ENCODE measurements around the gene ATF7IP2. TPM values are rescaled to one million over a fixed set of nuclear protein-coding genes. Genes with fewer than 3 reads are reported as not detected.

The ATF7IP2 gene
- total and polyA plus RNA-seq, 10 of the 15 experiments (the other 5 are each of a cell fraction or from before 2014, with no cell fraction given), result 24.6 to 82.1 (median 51.9) TPM

DNA sequence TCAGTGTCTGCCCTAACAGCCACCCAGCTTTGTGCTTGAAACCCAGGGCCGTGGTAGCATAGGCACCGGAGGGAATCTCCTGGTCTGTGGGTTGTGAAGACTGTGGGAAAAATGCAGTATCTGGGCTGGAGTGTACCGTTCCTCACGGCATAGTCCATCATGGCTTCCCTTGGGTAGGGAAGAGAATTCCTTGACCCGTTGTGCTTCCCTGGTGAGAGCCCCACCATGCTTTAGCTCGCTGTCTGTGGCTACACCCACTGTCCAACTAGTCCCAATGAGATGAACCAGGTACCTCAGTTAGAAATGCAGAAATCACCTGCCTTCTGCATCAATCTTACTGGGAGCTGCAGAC lies 67.3 kb downstream of the ATF7IP2 start:
- no TSS peak for BruUV-seq (replicated peaks)
- WGBS (ENCODE audit: insufficient coverage, insufficient replicate concordance, low lambda C conversion rate, missing lambda C conversion rate), result over 99% methylated on average over 6 of the region's 6 CpGs
- Histone ChIP-seq H3K36me3 (ENCODE audit: control insufficient read depth in 2 of 2, insufficient read depth in 2 of 2, low read length in 1 of 2) (peaks cover 0 to 5% of the 10 kb centered on the region in 2 experiments; a peak in 2 of 4 replicates), H3K27ac (ENCODE audit: control insufficient read depth, insufficient read depth) (no peak overlapping the region), H4K20me1 (ENCODE audit: control insufficient read depth, insufficient read depth) (no peaks in the 10 kb centered on the region), H2AFZ (ENCODE audit: control insufficient read depth, low read depth, low read length) (no peak overlapping the region), H3K27me3 (replicated peaks in 1 of 2; ENCODE audit: control insufficient read depth in 2 of 2, insufficient read depth in 2 of 2, low read length in 1 of 2) (no peaks in the 10 kb centered on the region), H3K4me3 (no peak overlapping the region), H3K9ac (ENCODE audit: control insufficient read depth, insufficient read depth, low read length) (no peak overlapping the region), H3K79me2 (ENCODE audit: control insufficient read depth, insufficient read depth, low read length) (no peaks in the 10 kb centered on the region), H3K4me2 (ENCODE audit: control insufficient read depth, insufficient read depth) (no peak overlapping the region), H3K9me3 (replicated peaks; ENCODE audit: control insufficient read depth, insufficient read depth, low read length) (no peaks in the 10 kb centered on the region), H3K4me1 (ENCODE audit: control insufficient read depth, insufficient read depth, low read length) (no peaks in the 10 kb centered on the region)
- ChIA-PET POLR2A (no interaction called here), RAD21 (ENCODE audit: unreplicated experiment) (no interaction called here), SMC1A (ENCODE audit: uncharacterized antibody, unreplicated experiment) (interaction anchor here (1.5 kb wide), 1 partner anchor 9 kb away, joined by 3 read pairs; no protein-coding TSS in a partner anchor), CTCF (interaction anchor here (0.6 to 0.9 kb wide), 2 partner anchors 199 to 992 kb away, joined by 3 read pairs; no protein-coding TSS in a partner anchor)
- FAIRE-seq (no peak), DNase-seq (ENCODE audit: low read depth, low spot score) (no peak), ATAC-seq (no peak)
- TF ChIP-seq KLF5 (IDR thresholded peaks at IDR 0.05; ENCODE audit: partially characterized antibody), result no peak
- TF ChIP-seq TCF3 (IDR thresholded peaks at IDR 0.05; ENCODE audit: borderline replicate concordance, insufficient read depth, low read depth, low read length), result no peak
- no peak for TF ChIP-seq GABPA (IDR thresholded peaks at IDR 0.05; ENCODE audit: low read depth)
- no peak for TF ChIP-seq STAT1 (conservative IDR thresholded peaks at IDR 0.05)
- in situ Hi-C loops (cut with MboI) (no loop called here), intact Hi-C loops (cut with micrococcal nuclease; ENCODE audit: unreplicated experiment) (no loop called here)

DNA sequence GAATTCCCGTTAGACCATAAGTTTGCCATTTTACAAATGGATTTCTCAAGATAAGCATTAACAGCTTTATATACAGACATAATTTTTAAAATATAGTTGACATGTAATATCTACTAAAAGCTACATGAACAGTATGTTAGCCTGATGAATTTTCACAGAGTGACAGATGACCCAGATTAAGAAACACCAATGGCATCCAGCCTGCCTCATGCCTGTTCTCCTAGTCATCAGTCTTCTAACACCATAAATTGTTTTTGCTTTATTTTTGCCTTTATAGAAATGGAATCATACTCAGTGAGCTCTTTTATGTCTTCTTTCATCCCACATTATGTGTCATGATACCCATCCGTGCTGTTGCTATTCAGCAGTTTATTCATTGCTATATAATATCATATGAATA lies 80.0 kb downstream of the ATF7IP2 start:
- TF ChIP-seq, protein P1, sequence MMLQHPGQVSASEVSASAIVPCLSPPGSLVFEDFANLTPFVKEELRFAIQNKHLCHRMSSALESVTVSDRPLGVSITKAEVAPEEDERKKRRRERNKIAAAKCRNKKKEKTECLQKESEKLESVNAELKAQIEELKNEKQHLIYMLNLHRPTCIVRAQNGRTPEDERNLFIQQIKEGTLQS (IDR thresholded peaks at IDR 0.05; ENCODE audit: borderline replicate concordance, extremely low read depth, low read depth, low read length), result no peak
- DNase-seq (ENCODE audit: low read depth, low spot score) (no peak), ATAC-seq (no peak), FAIRE-seq (no peak)
- Histone ChIP-seq H3K79me2 (ENCODE audit: control insufficient read depth, insufficient read depth, low read length) (no peaks in the 10 kb centered on the region), H3K9ac (ENCODE audit: control insufficient read depth, insufficient read depth, low read length) (no peak overlapping the region), H3K9me3 (replicated peaks; ENCODE audit: control insufficient read depth, insufficient read depth, low read length) (no peaks in the 10 kb centered on the region), H4K20me1 (ENCODE audit: control insufficient read depth, insufficient read depth) (no peaks in the 10 kb centered on the region), H2AFZ (ENCODE audit: control insufficient read depth, low read depth, low read length) (no peak overlapping the region), H3K27ac (ENCODE audit: control insufficient read depth, insufficient read depth) (no peak overlapping the region), H3K4me1 (ENCODE audit: control insufficient read depth, insufficient read depth, low read length) (no peaks in the 10 kb centered on the region), H3K27me3 (replicated peaks in 1 of 2; ENCODE audit: control insufficient read depth in 2 of 2, insufficient read depth in 2 of 2, low read length in 1 of 2) (no peaks in the 10 kb centered on the region), H3K4me2 (ENCODE audit: control insufficient read depth, insufficient read depth) (no peak overlapping the region), H3K4me3 (no peak overlapping the region), H3K36me3 (ENCODE audit: control insufficient read depth in 2 of 2, insufficient read depth in 2 of 2, low read length in 1 of 2) (peaks cover 0 to 2% of the 10 kb centered on the region in 2 experiments; a peak in 1 of 4 replicates)
- ChIA-PET SMC1A (ENCODE audit: uncharacterized antibody, unreplicated experiment) (interaction anchor here (0.9 to 1.2 kb wide), 5 partner anchors 8 to 209 kb away, joined by 3 to 4 read pairs (median 3); no protein-coding TSS in a partner anchor), CTCF (no interaction called here), POLR2A (no interaction called here), RAD21 (ENCODE audit: unreplicated experiment) (interaction anchor here (1.7 kb wide), 1 partner anchor 44 kb away, joined by 3 read pairs; no protein-coding TSS in a partner anchor)
- 94% methylated on average over 2 of the region's 2 CpGs for WGBS (ENCODE audit: insufficient coverage, insufficient replicate concordance, low lambda C conversion rate, missing lambda C conversion rate)
- intact Hi-C loops (cut with micrococcal nuclease; ENCODE audit: unreplicated experiment) (no loop called here), in situ Hi-C loops (cut with MboI) (no loop called here)
- no TSS peak for BruUV-seq (replicated peaks)

All from GM12878 (cell line).